Nephron progenitor cell (in vitro differentiated cells): Measurements from ENCODE around the gene PIP5K1B.

Experiments used
- DNase-seq: peaks from one replicate; pipeline ENCODE4 v3.0.0; 2021
- H3K27ac Mint-ChIP-seq: 2 replicates; pipeline ENCODE4 v1.8.0; 2021; ENCODE audit warnings: mild to moderate bottlenecking, moderate library complexity, mixed read lengths
- H3K27me3 Mint-ChIP-seq: 2 replicates; pipeline ENCODE4 v1.8.0; 2021; ENCODE audit warnings: mild to moderate bottlenecking, low read depth, mixed read lengths; ENCODE audit not compliant: poor library complexity
- H3K36me3 Mint-ChIP-seq: 2 replicates; pipeline ENCODE4 v1.8.0; 2021; ENCODE audit warnings: low read depth, mixed read lengths
- H3K4me1 Mint-ChIP-seq: 2 replicates; pipeline ENCODE4 v1.8.0; 2021; ENCODE audit warnings: mixed read lengths
- H3K4me3 Mint-ChIP-seq: 2 replicates; pipeline ENCODE4 v1.8.0; 2021; ENCODE audit warnings: mild to moderate bottlenecking, moderate library complexity, mixed read lengths
- H3K9me3 Mint-ChIP-seq: 2 replicates; pipeline ENCODE4 v1.8.0; 2021; ENCODE audit warnings: mild to moderate bottlenecking, moderate library complexity, mixed read lengths
- TF ChIP-seq, protein P1 (sequence below): fragments of 200-600 bp; sonication (generic); IDR thresholded peaks from 2 replicates; pipeline ENCODE4 v1.5.0; 2021; ENCODE audit warnings: antibody characterized with exemption

PIP5K1B gene

DNA sequence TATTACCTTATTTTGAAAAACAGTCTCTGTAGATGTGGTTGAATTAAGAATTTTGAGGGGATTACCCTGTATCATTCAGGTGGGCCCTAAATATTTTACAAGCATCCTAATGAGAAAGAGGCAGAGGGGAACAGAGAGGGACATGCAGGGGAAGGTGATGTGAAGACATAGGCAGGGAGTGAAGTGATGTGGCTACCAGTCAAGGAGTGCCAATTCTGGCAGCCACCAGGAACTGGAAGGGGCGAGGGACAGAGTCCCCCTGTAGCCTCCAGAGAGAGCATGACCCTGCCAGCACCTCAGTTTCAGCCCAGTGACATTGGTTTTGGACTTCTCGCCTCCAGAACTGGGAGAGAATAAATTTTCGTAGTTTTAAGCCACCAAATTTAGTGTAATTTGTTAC is 44.1 kb downstream of the PIP5K1B start:
- H3K27ac Mint-ChIP-seq, result peak overlapping the region; percentile 29
- H3K36me3 Mint-ChIP-seq, result no peaks in the 10 kb centered on the region
- H3K4me1 Mint-ChIP-seq, result peaks cover 5% of the 10 kb centered on the region
- no peak overlapping the region for H3K4me3 Mint-ChIP-seq
- H3K27me3 Mint-ChIP-seq, result no peaks in the 10 kb centered on the region
- TF ChIP-seq, protein P1, sequence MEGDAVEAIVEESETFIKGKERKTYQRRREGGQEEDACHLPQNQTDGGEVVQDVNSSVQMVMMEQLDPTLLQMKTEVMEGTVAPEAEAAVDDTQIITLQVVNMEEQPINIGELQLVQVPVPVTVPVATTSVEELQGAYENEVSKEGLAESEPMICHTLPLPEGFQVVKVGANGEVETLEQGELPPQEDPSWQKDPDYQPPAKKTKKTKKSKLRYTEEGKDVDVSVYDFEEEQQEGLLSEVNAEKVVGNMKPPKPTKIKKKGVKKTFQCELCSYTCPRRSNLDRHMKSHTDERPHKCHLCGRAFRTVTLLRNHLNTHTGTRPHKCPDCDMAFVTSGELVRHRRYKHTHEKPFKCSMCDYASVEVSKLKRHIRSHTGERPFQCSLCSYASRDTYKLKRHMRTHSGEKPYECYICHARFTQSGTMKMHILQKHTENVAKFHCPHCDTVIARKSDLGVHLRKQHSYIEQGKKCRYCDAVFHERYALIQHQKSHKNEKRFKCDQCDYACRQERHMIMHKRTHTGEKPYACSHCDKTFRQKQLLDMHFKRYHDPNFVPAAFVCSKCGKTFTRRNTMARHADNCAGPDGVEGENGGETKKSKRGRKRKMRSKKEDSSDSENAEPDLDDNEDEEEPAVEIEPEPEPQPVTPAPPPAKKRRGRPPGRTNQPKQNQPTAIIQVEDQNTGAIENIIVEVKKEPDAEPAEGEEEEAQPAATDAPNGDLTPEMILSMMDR, result no peak
- peaks cover 6% of the 10 kb centered on the region for H3K9me3 Mint-ChIP-seq
- no peak for DNase-seq

DNA sequence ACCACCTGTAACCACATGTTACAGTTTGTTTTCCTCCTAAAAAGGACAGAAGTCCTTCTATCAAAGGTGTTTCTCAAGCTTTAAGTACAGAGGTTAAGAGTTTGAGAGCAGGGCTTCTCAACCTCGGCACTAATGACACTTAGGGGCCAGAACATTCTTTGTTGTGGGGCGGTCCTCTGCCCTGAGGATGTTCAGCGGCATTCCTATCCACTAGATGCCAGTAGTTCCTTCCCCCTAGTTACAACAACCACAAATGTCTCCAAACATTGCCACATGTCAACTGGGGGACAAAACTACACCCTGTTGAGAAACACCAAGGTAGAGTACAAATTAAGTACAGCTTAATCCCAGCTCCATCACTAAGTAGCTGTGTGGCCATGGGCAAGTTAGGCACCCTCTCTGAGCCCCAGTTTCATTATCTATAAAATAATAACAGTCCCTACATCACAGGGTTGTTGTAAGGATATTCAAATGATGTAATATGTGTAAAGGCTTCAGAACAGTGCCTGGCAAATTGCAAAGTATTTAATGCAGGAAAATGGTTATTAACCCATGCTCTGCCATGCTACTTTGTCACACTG is 44.6 kb downstream of the PIP5K1B start:
- TF ChIP-seq, protein P1, result no peak
- peaks cover 4% of the 10 kb centered on the region for H3K36me3 Mint-ChIP-seq
- no peak for DNase-seq
- H3K4me3 Mint-ChIP-seq, result no peak overlapping the region
- no peaks in the 10 kb centered on the region for H3K27me3 Mint-ChIP-seq
- peaks cover 5% of the 10 kb centered on the region for H3K4me1 Mint-ChIP-seq
- H3K27ac Mint-ChIP-seq, result no peak overlapping the region
- H3K9me3 Mint-ChIP-seq, result peaks cover 11% of the 10 kb centered on the region

DNA sequence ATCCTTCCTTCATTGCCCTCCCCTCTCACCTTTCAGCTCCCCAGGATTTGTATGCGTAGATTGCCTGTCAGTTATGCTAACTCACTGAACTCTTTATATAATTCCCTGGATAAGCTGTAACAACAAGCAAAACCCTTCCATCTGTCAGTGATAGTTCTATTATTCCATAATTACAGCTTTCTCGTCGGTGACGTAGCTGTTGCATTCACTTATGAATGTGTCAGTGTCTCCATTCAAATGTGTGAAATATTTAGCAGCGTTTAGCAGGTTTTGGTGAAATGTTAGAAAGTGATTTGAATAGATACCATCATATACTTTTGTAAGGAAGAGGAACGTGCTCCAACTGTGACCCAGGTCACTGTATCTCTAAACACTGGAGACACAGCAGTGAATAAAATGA is 45.2 kb downstream of the PIP5K1B start:
- Mint-ChIP-seq H3K27ac (no peak overlapping the region), H3K27me3 (no peaks in the 10 kb centered on the region), H3K4me3 (no peak overlapping the region), H3K9me3 (peaks cover 12% of the 10 kb centered on the region), H3K36me3 (peaks cover 4% of the 10 kb centered on the region), H3K4me1 (peaks cover 11% of the 10 kb centered on the region)
- TF ChIP-seq, protein P1, result no peak
- DNase-seq, result no peak

DNA sequence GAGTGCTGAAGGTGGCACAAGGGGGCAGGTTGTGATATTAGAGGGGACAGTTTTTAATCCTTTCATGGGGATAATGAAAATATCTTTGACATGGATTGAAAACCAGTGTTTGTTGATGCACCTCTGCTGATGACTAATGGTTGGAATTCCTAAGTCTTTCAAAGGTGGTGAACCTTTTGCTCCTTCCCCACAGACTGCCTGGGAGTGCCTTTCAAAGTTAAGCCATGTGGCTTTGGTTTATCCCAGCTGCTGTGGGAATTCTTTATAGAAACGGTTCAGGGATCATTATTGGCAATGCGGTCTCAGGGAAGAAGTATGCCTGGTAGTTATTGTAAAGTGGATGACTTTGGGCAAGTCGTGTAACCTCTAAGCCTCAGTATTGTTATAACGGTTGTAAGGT is 45.7 kb downstream of the PIP5K1B start:
- H3K4me1 Mint-ChIP-seq, result peaks cover 16% of the 10 kb centered on the region
- no peaks in the 10 kb centered on the region for H3K27me3 Mint-ChIP-seq
- H3K4me3 Mint-ChIP-seq, result no peak overlapping the region
- no peak for DNase-seq
- TF ChIP-seq, protein P1, result no peak
- H3K36me3 Mint-ChIP-seq, result peaks cover 4% of the 10 kb centered on the region
- H3K9me3 Mint-ChIP-seq, result peaks cover 12% of the 10 kb centered on the region
- H3K27ac Mint-ChIP-seq, result no peak overlapping the region

DNA sequence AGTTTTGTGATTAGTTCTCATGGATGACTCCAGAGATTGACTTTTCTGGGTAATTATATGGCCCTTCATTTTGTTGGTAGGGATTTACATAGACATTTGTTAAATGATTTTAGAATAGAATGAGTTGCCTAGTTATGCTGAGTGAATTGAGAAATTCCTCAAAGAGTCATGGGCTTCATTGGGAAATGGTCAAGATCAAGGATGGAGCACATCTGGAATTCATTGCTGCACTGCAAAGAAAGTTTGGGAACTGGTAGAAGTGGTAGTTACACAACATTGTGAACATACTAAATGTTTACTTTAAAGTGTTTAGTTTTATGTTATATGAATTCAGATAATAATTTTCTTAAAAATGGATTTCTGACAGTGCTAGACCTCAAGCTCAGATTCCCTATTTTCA is 46.5 kb downstream of the PIP5K1B start:
- TF ChIP-seq, protein P1, result no peak
- no peak overlapping the region for H3K4me3 Mint-ChIP-seq
- H3K4me1 Mint-ChIP-seq, result peaks cover 21% of the 10 kb centered on the region
- H3K27ac Mint-ChIP-seq, result no peak overlapping the region
- peaks cover 12% of the 10 kb centered on the region for H3K9me3 Mint-ChIP-seq
- H3K27me3 Mint-ChIP-seq, result no peaks in the 10 kb centered on the region
- no peak for DNase-seq
- peaks cover 4% of the 10 kb centered on the region for H3K36me3 Mint-ChIP-seq

DNA sequence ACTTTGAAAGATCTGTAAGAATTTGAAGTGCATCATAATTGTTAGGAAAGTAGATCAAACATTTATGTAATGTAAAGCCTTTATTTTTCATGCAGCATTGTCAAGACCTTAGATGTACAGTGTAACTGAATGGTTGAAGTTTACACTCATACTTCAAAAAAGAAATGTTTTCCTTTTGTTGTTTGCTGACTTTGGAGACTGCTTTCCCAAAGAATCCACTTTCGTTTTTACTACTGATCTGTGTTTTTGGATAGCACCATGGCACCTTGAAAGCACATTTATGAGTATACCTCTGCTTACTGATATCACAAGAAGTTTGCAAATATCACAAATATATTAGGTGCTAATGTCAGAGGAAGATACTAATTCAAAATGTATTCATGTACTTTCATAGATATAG is 50.0 kb downstream of the PIP5K1B start:
- TF ChIP-seq, protein P1, result no peak
- H3K9me3 Mint-ChIP-seq, result peaks cover 30% of the 10 kb centered on the region
- H3K27me3 Mint-ChIP-seq, result no peaks in the 10 kb centered on the region
- no peak for DNase-seq
- H3K36me3 Mint-ChIP-seq, result peaks cover 23% of the 10 kb centered on the region
- no peak overlapping the region for H3K27ac Mint-ChIP-seq
- H3K4me1 Mint-ChIP-seq, result peaks cover 21% of the 10 kb centered on the region
- no peak overlapping the region for H3K4me3 Mint-ChIP-seq
